ENCODE results near the gene TFCP2L1.

The TFCP2L1 gene

GRCh38 chr2:121253674-121254240 lies 31.2 kb downstream of the TFCP2L1 start:
- Histone ChIP-seq H3K9ac (ENCODE audit: insufficient read length) (no peak overlapping the region), H3K27ac (no peak overlapping the region), H3K9me3 (ENCODE audit: low read depth, low read length) (no peaks in the 10 kb centered on the region), H3K36me3 (ENCODE audit: insufficient read depth, low read length) (no peaks in the 10 kb centered on the region), H3K4me3 (no peak overlapping the region)
- no peak for DNase-seq (ENCODE audit: low read depth, low spot score)
- TF ChIP-seq POLR2AphosphoS5 (IDR thresholded peaks at IDR 0.05; ENCODE audit: borderline replicate concordance, low read depth, low read length) (no peak), EZH2 (IDR thresholded peaks at IDR 0.05) (no peak), FOXP2 (optimal IDR thresholded peaks at IDR 0.05; ENCODE audit: control extremely low read depth, extremely low read length, insufficient read depth) (no peak)

GRCh38 chr2:121253021-121253673 lies 31.9 kb downstream of the TFCP2L1 start:
- H3K9ac ChIP-seq (ENCODE audit: insufficient read length), result no peak overlapping the region
- no peak overlapping the region for H3K27ac ChIP-seq
- no peak overlapping the region for H3K4me3 ChIP-seq
- no peaks in the 10 kb centered on the region for H3K36me3 ChIP-seq (ENCODE audit: insufficient read depth, low read length)
- no peaks in the 10 kb centered on the region for H3K9me3 ChIP-seq (ENCODE audit: low read depth, low read length)
- DNase-seq (ENCODE audit: low read depth, low spot score), result no peak
- TF ChIP-seq FOXP2 (optimal IDR thresholded peaks at IDR 0.05; ENCODE audit: control extremely low read depth, extremely low read length, insufficient read depth) (no peak), POLR2AphosphoS5 (IDR thresholded peaks at IDR 0.05; ENCODE audit: borderline replicate concordance, low read depth, low read length) (no peak), EZH2 (IDR thresholded peaks at IDR 0.05) (no peak)

GRCh38 chr2:121251497-121251896 lies 33.5 kb downstream of the TFCP2L1 start:
- no peak for DNase-seq (ENCODE audit: low read depth, low spot score)
- H3K36me3 ChIP-seq (ENCODE audit: insufficient read depth, low read length), result no peaks in the 10 kb centered on the region
- TF ChIP-seq EZH2 (IDR thresholded peaks at IDR 0.05) (no peak), FOXP2 (optimal IDR thresholded peaks at IDR 0.05; ENCODE audit: control extremely low read depth, extremely low read length, insufficient read depth) (no peak), POLR2AphosphoS5 (IDR thresholded peaks at IDR 0.05; ENCODE audit: borderline replicate concordance, low read depth, low read length) (no peak)
- H3K4me3 ChIP-seq, result no peak overlapping the region
- H3K9ac ChIP-seq (ENCODE audit: insufficient read length), result no peak overlapping the region
- H3K9me3 ChIP-seq (ENCODE audit: low read depth, low read length), result no peaks in the 10 kb centered on the region
- no peak overlapping the region for H3K27ac ChIP-seq

GRCh38 chr2:121248766-121249343 lies 36.1 kb downstream of the TFCP2L1 start:
- no peak overlapping the region for H3K4me3 ChIP-seq
- no peak overlapping the region for H3K27ac ChIP-seq
- no peaks in the 10 kb centered on the region for H3K36me3 ChIP-seq (ENCODE audit: insufficient read depth, low read length)
- DNase-seq (ENCODE audit: low read depth, low spot score), result no peak
- H3K9ac ChIP-seq (ENCODE audit: insufficient read length), result no peak overlapping the region
- H3K9me3 ChIP-seq (ENCODE audit: low read depth, low read length), result no peaks in the 10 kb centered on the region
- TF ChIP-seq FOXP2 (optimal IDR thresholded peaks at IDR 0.05; ENCODE audit: control extremely low read depth, extremely low read length, insufficient read depth), result no peak
- no peak for TF ChIP-seq EZH2 (IDR thresholded peaks at IDR 0.05)
- TF ChIP-seq POLR2AphosphoS5 (IDR thresholded peaks at IDR 0.05; ENCODE audit: borderline replicate concordance, low read depth, low read length), result no peak

- TF ChIP-seq EZH2 (IDR thresholded peaks at IDR 0.05) (no peak), FOXP2 (optimal IDR thresholded peaks at IDR 0.05; ENCODE audit: control extremely low read depth, extremely low read length, insufficient read depth) (no peak), POLR2AphosphoS5 (IDR thresholded peaks at IDR 0.05; ENCODE audit: borderline replicate concordance, low read depth, low read length) (no peak)
- Histone ChIP-seq H3K9ac (ENCODE audit: insufficient read length) (no peak overlapping the region), H3K36me3 (ENCODE audit: insufficient read depth, low read length) (no peaks in the 10 kb centered on the region), H3K4me3 (no peak overlapping the region), H3K9me3 (ENCODE audit: low read depth, low read length) (no peaks in the 10 kb centered on the region), H3K27ac (no peak overlapping the region)
- no peak for DNase-seq (ENCODE audit: low read depth, low spot score)
Measured at GRCh38 chr2:121247971-121248370, 37.0 kb downstream of the TFCP2L1 start.

GRCh38 chr2:121247534-121247933 lies 37.5 kb downstream of the TFCP2L1 start:
- Histone ChIP-seq H3K4me3 (no peak overlapping the region), H3K27ac (no peak overlapping the region), H3K9ac (ENCODE audit: insufficient read length) (no peak overlapping the region), H3K36me3 (ENCODE audit: insufficient read depth, low read length) (no peaks in the 10 kb centered on the region), H3K9me3 (ENCODE audit: low read depth, low read length) (no peaks in the 10 kb centered on the region)
- DNase-seq (ENCODE audit: low read depth, low spot score), result no peak
- TF ChIP-seq FOXP2 (optimal IDR thresholded peaks at IDR 0.05; ENCODE audit: control extremely low read depth, extremely low read length, insufficient read depth) (no peak), POLR2AphosphoS5 (IDR thresholded peaks at IDR 0.05; ENCODE audit: borderline replicate concordance, low read depth, low read length) (no peak), EZH2 (IDR thresholded peaks at IDR 0.05) (no peak)

GRCh38 chr2:121246704-121247255 lies 38.2 kb downstream of the TFCP2L1 start:
- Histone ChIP-seq H3K9ac (ENCODE audit: insufficient read length) (no peak overlapping the region), H3K36me3 (ENCODE audit: insufficient read depth, low read length) (no peaks in the 10 kb centered on the region), H3K4me3 (no peak overlapping the region), H3K9me3 (ENCODE audit: low read depth, low read length) (no peaks in the 10 kb centered on the region), H3K27ac (no peak overlapping the region)
- TF ChIP-seq POLR2AphosphoS5 (IDR thresholded peaks at IDR 0.05; ENCODE audit: borderline replicate concordance, low read depth, low read length), result no peak
- TF ChIP-seq EZH2 (IDR thresholded peaks at IDR 0.05), result no peak
- no peak for TF ChIP-seq FOXP2 (optimal IDR thresholded peaks at IDR 0.05; ENCODE audit: control extremely low read depth, extremely low read length, insufficient read depth)
- no peak for DNase-seq (ENCODE audit: low read depth, low spot score)

GRCh38 chr2:121245913-121246312 lies 39.1 kb downstream of the TFCP2L1 start:
- H3K36me3 ChIP-seq (ENCODE audit: insufficient read depth, low read length), result no peaks in the 10 kb centered on the region
- H3K9ac ChIP-seq (ENCODE audit: insufficient read length), result no peak overlapping the region
- TF ChIP-seq POLR2AphosphoS5 (IDR thresholded peaks at IDR 0.05; ENCODE audit: borderline replicate concordance, low read depth, low read length), result no peak
- no peak for TF ChIP-seq FOXP2 (optimal IDR thresholded peaks at IDR 0.05; ENCODE audit: control extremely low read depth, extremely low read length, insufficient read depth)
- no peak for TF ChIP-seq EZH2 (IDR thresholded peaks at IDR 0.05)
- no peak overlapping the region for H3K27ac ChIP-seq
- no peak overlapping the region for H3K4me3 ChIP-seq
- no peaks in the 10 kb centered on the region for H3K9me3 ChIP-seq (ENCODE audit: low read depth, low read length)
- DNase-seq (ENCODE audit: low read depth, low spot score), result no peak

Data from SK-N-MC (cell line).